CD4-positive, alpha-beta T cell (primary cell): ENCODE measurements around the gene PIMREG. TPM values are rescaled to one million over a fixed set of nuclear protein-coding genes. Genes with fewer than 3 reads are reported as not detected.
A peak's percentile ranks its signal among the peaks of the same experiment; 100 is the strongest.

Source experiments
- ATAC-seq: fragments of 200-7000 bp; cut with Tn5 transposase; one replicate; pipeline ENCODE4 v1.10.0; 2022; ENCODE audit warnings: mild to moderate bottlenecking; ENCODE audit not compliant: poor library complexity
- CTCF ChIA-PET: fragments of 350-600 bp; sonication (Branson Sonifier 250); formaldehyde crosslinking; loops from one replicate; lab custom pipeline; 2021; ENCODE audit warnings: antibody characterized with exemption, inconsistent platforms; lab: Charles Lee
- POLR2A ChIA-PET: fragments of 350-600 bp; sonication (Branson Sonifier 250); formaldehyde crosslinking; loops from one replicate; lab custom pipeline; 2021; ENCODE audit warnings: antibody characterized with exemption, inconsistent platforms; lab: Charles Lee
- DNase-seq, 14 experiments: peaks; one replicate each; pipeline ENCODE4 v3.0.0-alpha.2; 2013 to 2020; ENCODE audit warnings: mixed read lengths in 2 of 14
- H3K27ac ChIP-seq, 2 donors: one replicate each; pipeline versions ENCODE4 v1.5.1 to v1.7.0; 2013; ENCODE audit warnings: low read length in 2 of 2, low read depth in 1 of 2, mild to moderate bottlenecking in 1 of 2
- H3K27me3 ChIP-seq, 2 experiments: 1 replicate in 1 of 2; 2 replicates in 1 of 2; pipeline versions ENCODE4 v1.6.1 to v1.7.0; 2013; ENCODE audit warnings: low read length in 2 of 2, control low read depth in 1 of 2, mild to moderate bottlenecking in 1 of 2, moderate library complexity in 1 of 2; ENCODE audit not compliant: insufficient read depth in 2 of 2, control insufficient read depth in 1 of 2
- H3K36me3 ChIP-seq: one replicate; pipeline ENCODE4 v1.6.1; 2013; ENCODE audit warnings: low read length, control low read depth; ENCODE audit not compliant: insufficient read depth
- H3K4me1 ChIP-seq: one replicate; pipeline ENCODE4 v1.6.1; 2013; ENCODE audit warnings: low read length, control low read depth; ENCODE audit not compliant: insufficient read depth
- H3K4me3 ChIP-seq: one replicate; pipeline ENCODE4 v1.5.1; 2013; ENCODE audit warnings: mild to moderate bottlenecking, low read length, moderate library complexity
- H3K9me3 ChIP-seq, 2 experiments: 1 replicate in 1 of 2; 2 replicates in 1 of 2; pipeline versions ENCODE4 v1.6.1 to v1.7.0; 2013; ENCODE audit warnings: low read length in 2 of 2, mild to moderate bottlenecking in 2 of 2, control low read depth in 1 of 2, moderate library complexity in 1 of 2; ENCODE audit not compliant: control insufficient read depth in 1 of 2, insufficient read depth in 1 of 2
- H3K27ac Mint-ChIP-seq: one replicate; pipeline ENCODE4 v1.8.0; 2020; ENCODE audit warnings: mixed read lengths
- H3K27me3 Mint-ChIP-seq: one replicate; pipeline ENCODE4 v1.8.0; 2021; ENCODE audit warnings: mixed read lengths
- H3K36me3 Mint-ChIP-seq: one replicate; pipeline ENCODE4 v1.8.0; 2021; ENCODE audit warnings: low read depth, mixed read lengths
- H3K4me1 Mint-ChIP-seq: one replicate; pipeline ENCODE4 v1.8.0; 2021; ENCODE audit warnings: low read depth, mixed read lengths
- H3K4me3 Mint-ChIP-seq: one replicate; pipeline ENCODE4 v1.8.0; 2020; ENCODE audit warnings: mild to moderate bottlenecking, mixed read lengths
- H3K9me3 Mint-ChIP-seq: one replicate; pipeline ENCODE4 v1.8.0; 2020; ENCODE audit warnings: mixed read lengths
- intact Hi-C, 2 experiments: fragments of 100-400 bp; cut with DNase I in 1 of 2; cut with micrococcal nuclease in 1 of 2; formaldehyde crosslinking; loops; one replicate each; pipeline versions ENCODE4 v1.15.1 to v1.9.0; 2023 to 2025; cut with DNase I, micrococcal nuclease
- total RNA-seq, 174 experiments: library from RNA in 2 of 174; stranded (reverse) in 2 of 174; gene quantifications; one replicate each; pipeline ENCODE4 v1.2.3 and lab custom pipeline; 2021 to 2026
- TF ChIP-seq, protein P1 (sequence below): fragments of 200-600 bp; IDR thresholded peaks from one replicate; pipeline ENCODE4 v1.8.0; 2022; ENCODE audit warnings: antibody characterized with exemption, mild to moderate bottlenecking

Gene PIMREG
- total RNA-seq, 2 experiments from 2014 or later: not detected

GRCh38 chr17:6450926-6451832, 6.9 kb downstream of the PIMREG start:
- Histone ChIP-seq H3K27me3 (no peaks in the 10 kb centered on the region), H3K27ac (no peak overlapping the region), H3K4me3 (no peak overlapping the region), H3K4me1 (peaks cover 10% of the 10 kb centered on the region), H3K36me3 (no peaks in the 10 kb centered on the region), H3K9me3 (no peaks in the 10 kb centered on the region)
- POLR2A ChIA-PET: no interaction called here
- TF ChIP-seq, protein P1, sequence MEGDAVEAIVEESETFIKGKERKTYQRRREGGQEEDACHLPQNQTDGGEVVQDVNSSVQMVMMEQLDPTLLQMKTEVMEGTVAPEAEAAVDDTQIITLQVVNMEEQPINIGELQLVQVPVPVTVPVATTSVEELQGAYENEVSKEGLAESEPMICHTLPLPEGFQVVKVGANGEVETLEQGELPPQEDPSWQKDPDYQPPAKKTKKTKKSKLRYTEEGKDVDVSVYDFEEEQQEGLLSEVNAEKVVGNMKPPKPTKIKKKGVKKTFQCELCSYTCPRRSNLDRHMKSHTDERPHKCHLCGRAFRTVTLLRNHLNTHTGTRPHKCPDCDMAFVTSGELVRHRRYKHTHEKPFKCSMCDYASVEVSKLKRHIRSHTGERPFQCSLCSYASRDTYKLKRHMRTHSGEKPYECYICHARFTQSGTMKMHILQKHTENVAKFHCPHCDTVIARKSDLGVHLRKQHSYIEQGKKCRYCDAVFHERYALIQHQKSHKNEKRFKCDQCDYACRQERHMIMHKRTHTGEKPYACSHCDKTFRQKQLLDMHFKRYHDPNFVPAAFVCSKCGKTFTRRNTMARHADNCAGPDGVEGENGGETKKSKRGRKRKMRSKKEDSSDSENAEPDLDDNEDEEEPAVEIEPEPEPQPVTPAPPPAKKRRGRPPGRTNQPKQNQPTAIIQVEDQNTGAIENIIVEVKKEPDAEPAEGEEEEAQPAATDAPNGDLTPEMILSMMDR: no peak
- no peaks in the 10 kb centered on the region for H3K27me3 Mint-ChIP-seq
- peak overlapping the region; percentile 19 for H3K27ac Mint-ChIP-seq
- no peaks in the 10 kb centered on the region for H3K9me3 Mint-ChIP-seq
- DNase-seq: no peak
- peaks cover 14% of the 10 kb centered on the region for H3K4me1 Mint-ChIP-seq
- intact Hi-C loops: no loop called here
- H3K4me3 Mint-ChIP-seq: no peak overlapping the region
- no peaks in the 10 kb centered on the region for H3K36me3 Mint-ChIP-seq
- CTCF ChIA-PET: no interaction called here
- ATAC-seq: no peak

GRCh38 chr17:6452471-6453266, 8.4 kb downstream of the PIMREG start:
- TF ChIP-seq, protein P1: no peak
- intact Hi-C loops: no loop called here
- Mint-ChIP-seq H3K4me1 (peaks cover 14% of the 10 kb centered on the region), H3K27me3 (no peaks in the 10 kb centered on the region), H3K27ac (no peak overlapping the region), H3K36me3 (no peaks in the 10 kb centered on the region), H3K9me3 (no peaks in the 10 kb centered on the region), H3K4me3 (no peak overlapping the region)
- ATAC-seq (no peak), DNase-seq (no peak)
- no peak overlapping the region for H3K4me3 ChIP-seq
- ChIA-PET POLR2A (interaction anchor here (0.6 kb wide), 1 partner anchor 885 kb away, joined by 3 read pairs; no protein-coding TSS in a partner anchor), CTCF (interaction anchor here (1.1 kb wide), 1 partner anchor 20 kb away, joined by 3 read pairs; no protein-coding TSS in a partner anchor)
- H3K36me3 ChIP-seq: no peaks in the 10 kb centered on the region
- H3K27ac ChIP-seq: no peak overlapping the region
- no peaks in the 10 kb centered on the region for H3K27me3 ChIP-seq
- peaks cover 10% of the 10 kb centered on the region for H3K4me1 ChIP-seq
- H3K9me3 ChIP-seq: no peaks in the 10 kb centered on the region

GRCh38 chr17:6453279-6454024, 9.2 kb downstream of the PIMREG start:
- ATAC-seq (no peak), DNase-seq (peak in 1 of 14 experiments; percentile 12)
- Histone ChIP-seq H3K27me3 (no peaks in the 10 kb centered on the region), H3K27ac (peak overlapping the region in 1 of 2 donors; percentile 10), H3K36me3 (no peaks in the 10 kb centered on the region), H3K4me1 (peaks cover 10% of the 10 kb centered on the region), H3K4me3 (no peak overlapping the region), H3K9me3 (no peaks in the 10 kb centered on the region)
- Mint-ChIP-seq H3K4me1 (peaks cover 14% of the 10 kb centered on the region), H3K4me3 (peak overlapping the region; percentile 39), H3K27ac (peak overlapping the region; percentile 65), H3K27me3 (no peaks in the 10 kb centered on the region), H3K9me3 (no peaks in the 10 kb centered on the region), H3K36me3 (no peaks in the 10 kb centered on the region)
- CTCF ChIA-PET: interaction anchor here (2.8 kb wide), 1 partner anchor 20 kb away, joined by 11 read pairs; no protein-coding TSS in a partner anchor
- TF ChIP-seq, protein P1: no peak
- POLR2A ChIA-PET: interaction anchor here (0.6 to 2.3 kb wide), 2 partner anchors 9 to 884 kb away, joined by 3 to 13 read pairs; partner anchors contain the start of gene PIMREG
- intact Hi-C loops: no loop called here
